ENCODE data around the gene NISCH. TPM values are rescaled to one million over a fixed set of nuclear protein-coding genes. Genes with fewer than 3 reads are reported as not detected.

NISCH gene
- total RNA-seq, 1 experiment from 2014 or later = 104 TPM

- Histone ChIP-seq H2AK5ac (ENCODE audit: insufficient read length, low read length) (no peak within 1 kb of the TSS), H3K4me1 (ENCODE audit: insufficient read depth, low read length) (peaks cover 6% of the 10 kb centered on the region), H3K27me3 (ENCODE audit: insufficient read depth, low read length) (no peaks in the 10 kb centered on the region), H3K79me2 (ENCODE audit: insufficient read depth, low read length) (peaks cover 14% of the 10 kb centered on the region; the same call in 1 of the 2 replicates), H3K18ac (ENCODE audit: insufficient read length, low read depth, low read length) (peak within 1 kb of the TSS; percentile 14), H3K23ac (ENCODE audit: insufficient read length, low read depth, low read length) (no peak within 1 kb of the TSS), H2BK12ac (ENCODE audit: insufficient read length, low read depth, low read length) (no peak within 1 kb of the TSS), H3K4me2 (ENCODE audit: insufficient read depth, insufficient read length, low read length) (peak within 1 kb of the TSS; percentile 93), H2AFZ (ENCODE audit: low read length) (no peak within 1 kb of the TSS), H3K9ac (ENCODE audit: extremely low read depth, insufficient read length, low read length) (peak within 1 kb of the TSS; percentile 74), H4K91ac (ENCODE audit: insufficient read length, low read depth, low read length) (no peak within 1 kb of the TSS), H4K5ac (ENCODE audit: insufficient read length, low read depth, low read length) (no peak within 1 kb of the TSS), H3K79me1 (ENCODE audit: insufficient read depth, low read depth, low read length, poor library complexity, severe bottlenecking) (peaks cover 6% of the 10 kb centered on the region), H2BK15ac (ENCODE audit: low read depth, low read length) (no peak within 1 kb of the TSS), H3K14ac (ENCODE audit: insufficient read depth, low read length) (0 out of 2 replicates have a peak within 1 kb of the TSS, but pooled peaks have one; percentile 4), H3K27ac (ENCODE audit: insufficient read length, low read depth, low read length) (no peak within 1 kb of the TSS), H4K20me1 (ENCODE audit: control insufficient read depth, insufficient read depth, insufficient read length) (no peaks in the 10 kb centered on the region), H3K23me2 (ENCODE audit: insufficient read length, low read depth, low read length, poor library complexity, severe bottlenecking) (peaks cover 24% of the 10 kb centered on the region), H4K8ac (replicated peaks; ENCODE audit: insufficient read length, low read depth, low read length) (no peak within 1 kb of the TSS), H3K9me3 (ENCODE audit: control insufficient read depth, low read depth, low read length) (no peaks in the 10 kb centered on the region), H2BK120ac (ENCODE audit: low read depth, low read length, poor library complexity, severe bottlenecking) (no peak within 1 kb of the TSS), H2BK20ac (ENCODE audit: low read depth, low read length, poor library complexity, severe bottlenecking) (no peak within 1 kb of the TSS), H3K56ac (ENCODE audit: insufficient read length, low read depth, low read length) (no peak within 1 kb of the TSS), H3T11ph (ENCODE audit: low read length) (no peak within 1 kb of the TSS), H2BK5ac (ENCODE audit: insufficient read length, low read length) (no peak within 1 kb of the TSS), H3K4ac (ENCODE audit: low read depth, low read length) (no peak within 1 kb of the TSS)
- H3K36me3 Mint-ChIP-seq (ENCODE audit: insufficient read depth in 1 of 3, low read depth in 3 of 3) = peaks cover 17 to 37% (median 23%) of the 10 kb centered on the region in 3 experiments
- H3K4me1 Mint-ChIP-seq = peaks cover 45 to 49% of the 10 kb centered on the region in 2 experiments
- peak within 1 kb of the TSS; percentile 98 to 99 for H3K4me3 Mint-ChIP-seq
- H3K27ac Mint-ChIP-seq = peak within 1 kb of the TSS; percentile 98 to 99 (median 99)
- no CpG with 5 or more reads among the region's 65 CpGs for WGBS (ENCODE audit: extremely low coverage, insufficient read length, low lambda C conversion rate)
- no peaks in the 10 kb centered on the region for H3K27me3 Mint-ChIP-seq (ENCODE audit: low read depth)
- H3K9me3 Mint-ChIP-seq = no peaks in the 10 kb centered on the region
- peak; percentile 99 for DNase-seq
- TF ChIP-seq CTCF (conservative IDR thresholded peaks at IDR 0.05) = 0 out of 3 replicates have a peak, but pooled peaks have one; percentile 11
Observed at GRCh38 chr3:52536369-52537164, 81.2 kb downstream of the NISCH start, which contains the start of gene UQCC5. Gene UQCC5, plus strand, starts transcription at chr3:52536605. Its CDS starts 151 bp downstream, at chr3:52536756.

All from H9 (cell line).